Stimulated activated CD4-positive, alpha-beta T cell treated with anti-CD3 and anti-CD28 coated beads, Interleukin-12 subunit alpha, Interleukin-12 subunit beta, amount 100 ng/mL, for 48 hours (primary cell): Measurements from ENCODE around the gene NEDD1.

ENCODE experiments used
- DNase-seq, 3 donors: peaks; one replicate each; pipeline ENCODE4 v3.0.0-alpha.2; 2020; ENCODE audit warnings: low read depth in 2 of 3, low spot score in 1 of 3

NEDD1 gene

GRCh38 chr12:97003276-97003675 lies 96.2 kb downstream of the NEDD1 start:
- no peak for DNase-seq
